ENCODE measurements around the gene COX5A.

DNA sequence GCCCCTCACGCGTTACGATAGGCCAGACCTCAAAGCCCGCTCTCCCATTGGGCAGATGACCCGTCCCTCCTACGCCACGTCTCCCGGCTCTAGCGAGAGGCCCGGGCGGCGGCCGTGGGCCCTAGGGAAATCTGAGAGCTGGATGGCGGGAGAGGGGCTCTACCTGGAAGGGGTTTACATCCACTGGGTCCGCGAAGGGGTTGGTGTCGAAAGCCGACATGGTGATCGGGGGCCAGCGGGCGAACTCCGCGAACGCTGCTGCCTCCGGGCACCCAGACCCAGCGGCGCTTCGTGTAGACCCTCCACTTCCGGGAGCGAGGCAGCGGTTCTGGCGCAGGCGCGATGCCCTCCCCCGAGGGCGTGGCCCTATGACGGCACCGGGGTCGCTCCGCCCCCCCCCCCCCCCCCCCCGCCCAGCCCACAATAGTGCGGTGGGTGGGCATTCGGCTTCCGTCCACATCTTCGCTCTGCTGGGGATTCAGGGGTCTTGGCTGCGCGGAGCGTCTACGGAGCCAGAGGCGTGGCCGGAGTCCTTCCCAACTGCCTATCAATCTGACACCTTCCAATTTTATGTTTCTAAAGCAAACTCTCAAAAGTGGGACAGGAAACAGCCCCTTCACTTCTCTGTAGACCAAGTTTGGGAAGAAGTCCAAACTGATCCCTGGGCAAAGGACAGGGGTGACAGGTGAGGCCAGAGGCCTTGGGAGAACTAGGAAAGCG, 64.7 kb downstream of the COX5A start, which contains the start of gene SCAMP2:
- TF ChIP-seq, protein P1, sequence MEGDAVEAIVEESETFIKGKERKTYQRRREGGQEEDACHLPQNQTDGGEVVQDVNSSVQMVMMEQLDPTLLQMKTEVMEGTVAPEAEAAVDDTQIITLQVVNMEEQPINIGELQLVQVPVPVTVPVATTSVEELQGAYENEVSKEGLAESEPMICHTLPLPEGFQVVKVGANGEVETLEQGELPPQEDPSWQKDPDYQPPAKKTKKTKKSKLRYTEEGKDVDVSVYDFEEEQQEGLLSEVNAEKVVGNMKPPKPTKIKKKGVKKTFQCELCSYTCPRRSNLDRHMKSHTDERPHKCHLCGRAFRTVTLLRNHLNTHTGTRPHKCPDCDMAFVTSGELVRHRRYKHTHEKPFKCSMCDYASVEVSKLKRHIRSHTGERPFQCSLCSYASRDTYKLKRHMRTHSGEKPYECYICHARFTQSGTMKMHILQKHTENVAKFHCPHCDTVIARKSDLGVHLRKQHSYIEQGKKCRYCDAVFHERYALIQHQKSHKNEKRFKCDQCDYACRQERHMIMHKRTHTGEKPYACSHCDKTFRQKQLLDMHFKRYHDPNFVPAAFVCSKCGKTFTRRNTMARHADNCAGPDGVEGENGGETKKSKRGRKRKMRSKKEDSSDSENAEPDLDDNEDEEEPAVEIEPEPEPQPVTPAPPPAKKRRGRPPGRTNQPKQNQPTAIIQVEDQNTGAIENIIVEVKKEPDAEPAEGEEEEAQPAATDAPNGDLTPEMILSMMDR (IDR thresholded peaks at IDR 0.05): peak in 1 of 5 experiments; percentile 39
- TF ChIP-seq POLR2A (IDR thresholded peaks at IDR 0.05): peak; percentile 63 to 87
